Skin of body (tissue), 2 donors: ENCODE results near the gene MORN1. TPM values are rescaled to one million over a fixed set of nuclear protein-coding genes. Genes with fewer than 3 reads are reported as not detected.

Experiments used
- DNase-seq: peaks from one replicate; lab custom pipeline; 2025; lab: John Stamatoyannopoulos, UW
- total RNA-seq: library from RNA; depleted of rRNA; stranded (reverse); fragments of >200 nt; gene quantifications from one replicate; pipeline ENCODE4 v1.2.3, GENCODE V29; 2014

The MORN1 gene
- total RNA-seq, 1 donor from 2014 or later: 10.3 TPM

DNA sequence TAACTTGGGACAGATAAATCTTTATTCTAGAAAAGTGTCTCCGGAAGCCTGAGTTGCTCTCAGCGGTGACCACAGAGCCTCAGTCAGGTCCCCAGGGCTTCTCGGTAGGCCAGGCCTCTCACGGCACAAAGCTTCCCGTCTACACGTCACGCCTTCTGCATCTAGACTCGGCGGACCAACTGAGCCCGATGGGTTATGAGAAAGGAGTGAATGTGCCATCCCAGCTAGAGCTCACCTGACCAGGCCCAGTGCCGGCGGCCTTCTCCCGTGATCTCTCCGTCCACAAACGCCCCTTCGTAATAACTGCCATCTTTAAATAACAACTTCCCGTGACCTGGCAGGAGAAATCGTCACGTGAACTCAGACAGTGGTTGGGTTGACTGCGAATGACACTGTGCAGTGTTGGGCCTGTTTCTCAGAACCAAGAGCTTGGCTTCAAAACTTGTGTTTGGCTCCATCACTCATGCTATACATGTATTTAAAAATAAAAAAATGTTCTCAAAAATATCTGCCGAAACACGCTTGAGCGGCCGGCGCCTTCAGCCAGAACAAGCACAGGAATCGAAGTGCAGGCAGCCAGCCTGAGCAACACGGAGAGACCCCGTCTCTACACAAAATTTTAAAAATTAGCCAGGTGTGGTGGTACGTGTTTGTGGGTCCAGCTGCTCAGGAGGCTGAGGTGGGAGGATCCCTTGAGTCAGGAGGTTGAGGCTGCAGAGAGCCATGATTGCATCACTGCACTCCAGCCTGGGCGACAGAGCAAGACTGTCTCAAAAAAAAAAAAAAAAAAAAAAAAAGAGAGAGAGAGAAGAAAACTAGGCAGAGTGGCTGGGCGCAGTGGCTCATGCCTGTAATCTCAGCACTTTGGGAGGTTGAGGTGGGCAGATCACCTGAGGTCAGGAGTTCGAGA lies 3.1 kb downstream of the MORN1 start:
- no peak for DNase-seq

DNA sequence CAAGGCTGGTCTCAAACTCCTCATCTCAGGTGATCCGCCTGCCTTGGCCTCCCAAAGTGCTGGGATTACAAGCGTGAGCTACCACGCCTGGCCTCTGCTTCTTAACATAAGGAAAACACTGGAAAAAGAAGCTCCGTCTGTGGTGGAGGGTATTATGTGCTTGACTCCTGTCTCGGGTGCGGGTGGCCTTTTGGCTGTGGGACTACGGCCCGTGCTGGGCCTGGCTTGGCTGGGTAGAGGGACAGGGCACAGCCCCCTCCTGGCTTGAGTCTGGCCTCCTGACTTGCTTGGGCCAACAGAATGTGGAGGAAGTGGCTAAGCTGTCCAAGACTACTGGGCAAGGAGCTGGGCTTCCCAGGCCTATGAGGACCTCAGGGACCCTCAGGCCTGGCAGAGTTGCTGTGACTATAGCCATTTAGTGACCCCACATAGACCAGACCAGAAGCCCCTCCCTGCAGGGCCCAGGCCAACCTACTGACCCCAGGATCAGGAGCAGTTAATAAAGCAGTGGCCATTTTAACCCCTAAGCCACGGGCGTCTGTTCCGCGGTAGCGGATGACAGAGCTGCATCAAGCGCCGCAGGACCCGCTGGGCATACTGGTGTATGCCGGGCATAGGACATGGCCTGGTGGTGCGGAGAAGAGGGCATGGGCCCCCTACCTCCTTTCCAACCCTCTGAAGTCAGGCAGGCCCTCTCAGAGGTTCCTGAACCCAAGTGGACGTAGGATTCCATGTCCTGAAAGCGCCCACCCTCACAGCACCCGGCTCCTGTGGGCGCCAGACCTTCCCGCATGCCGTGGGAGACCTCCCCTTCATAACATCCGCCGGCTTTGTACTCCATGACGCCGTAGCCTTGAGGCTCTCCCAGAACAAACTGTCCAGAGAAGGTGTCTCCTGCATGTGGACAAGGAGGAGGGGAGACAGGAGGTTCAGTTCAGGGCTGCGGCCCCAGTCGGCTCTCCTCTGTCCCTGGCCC lies 4.4 kb downstream of the MORN1 start:
- DNase-seq: no peak

DNA sequence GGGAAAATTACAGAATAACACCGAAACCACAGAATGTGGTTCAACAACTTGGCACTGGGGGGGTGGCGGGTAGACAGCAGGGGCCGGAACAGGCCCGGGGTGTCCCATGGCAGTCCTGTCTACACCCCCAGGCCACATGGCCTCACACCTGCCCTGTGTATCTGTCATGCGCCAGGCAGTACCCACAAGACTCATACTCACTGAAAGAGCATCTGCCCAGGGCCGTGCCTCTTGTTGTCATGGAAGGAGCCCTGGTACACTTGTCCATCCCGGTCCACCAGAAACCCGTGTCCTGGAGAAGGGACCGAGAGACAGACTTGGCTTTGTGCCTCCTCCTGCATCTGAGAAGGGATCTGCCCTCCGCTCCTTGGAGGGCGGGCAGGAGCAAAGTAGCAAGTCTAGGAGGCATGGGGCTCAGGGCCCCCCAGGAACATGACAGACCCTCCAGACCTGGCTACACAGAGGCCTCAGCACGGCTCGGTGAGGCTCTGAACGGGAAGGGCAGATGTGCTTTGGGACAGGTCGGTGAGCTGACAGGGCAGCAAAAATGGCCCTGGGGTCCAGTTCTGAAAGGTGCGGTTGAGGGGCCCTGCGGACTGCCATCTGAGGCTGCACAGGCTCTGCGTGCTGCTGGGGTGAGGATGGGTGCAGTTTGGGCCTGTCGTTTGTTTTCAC lies 5.6 kb downstream of the MORN1 start:
- DNase-seq: no peak

DNA sequence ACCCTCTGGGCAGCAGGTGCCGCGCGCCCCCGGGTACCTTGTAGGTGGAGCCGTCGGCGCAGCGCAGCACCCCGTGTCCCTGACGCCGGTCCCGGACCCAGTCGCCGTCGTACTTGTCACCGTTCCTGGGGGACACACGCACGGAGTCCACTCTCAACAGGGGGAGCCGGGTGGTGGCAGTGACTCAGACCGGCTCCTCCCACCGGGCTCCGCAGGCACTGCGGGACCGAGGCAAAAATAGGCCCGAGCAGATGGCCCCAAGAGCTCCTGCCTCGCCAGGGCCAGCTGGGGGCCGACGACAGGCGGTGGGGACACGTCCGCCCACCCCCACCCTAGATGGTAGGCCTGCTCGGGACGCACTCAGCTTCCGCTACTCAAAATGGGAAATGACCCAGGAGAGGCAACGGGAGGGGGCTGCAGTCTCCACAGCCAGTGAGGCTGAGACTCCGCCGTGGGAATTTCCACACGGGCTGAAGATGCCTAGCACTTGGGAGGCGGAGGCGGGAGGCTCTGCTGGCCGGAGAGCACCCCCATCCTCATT lies 6.3 kb downstream of the MORN1 start:
- DNase-seq: no peak

DNA sequence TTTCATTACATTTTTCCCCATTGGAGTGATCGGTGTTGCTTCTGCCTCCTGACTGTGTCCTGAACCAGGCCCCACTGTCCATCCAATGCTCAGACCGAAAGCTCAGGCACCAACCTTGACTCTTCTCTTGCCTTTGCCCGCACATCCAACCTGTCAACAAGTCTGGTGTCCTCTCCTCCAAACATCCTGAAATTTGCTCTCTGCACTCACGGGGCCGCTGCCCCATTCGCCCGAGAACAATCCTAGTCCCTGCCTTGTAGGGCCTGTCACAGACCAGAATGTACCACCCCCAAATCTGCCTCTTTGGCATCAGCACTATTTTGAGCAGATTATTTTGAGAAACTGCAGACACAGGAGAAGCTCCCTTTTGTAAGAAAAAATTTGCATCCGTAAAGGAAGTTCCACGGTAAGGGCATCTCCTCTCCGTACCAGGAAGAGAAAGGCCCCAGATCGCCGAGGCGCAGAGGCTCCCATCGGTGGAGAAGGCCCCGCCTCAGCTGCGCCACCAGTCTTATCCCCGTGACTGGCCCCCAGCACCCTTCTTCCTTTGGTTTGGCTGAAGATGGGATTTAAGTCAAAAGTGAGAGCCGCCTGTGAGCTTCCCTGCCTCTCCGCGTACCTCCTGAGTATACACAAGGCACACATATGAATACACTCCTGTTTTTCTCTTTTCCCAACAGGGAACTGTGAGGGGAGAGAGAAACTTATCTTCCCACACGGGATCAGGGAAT lies 7.1 kb downstream of the MORN1 start:
- DNase-seq: no peak

DNA sequence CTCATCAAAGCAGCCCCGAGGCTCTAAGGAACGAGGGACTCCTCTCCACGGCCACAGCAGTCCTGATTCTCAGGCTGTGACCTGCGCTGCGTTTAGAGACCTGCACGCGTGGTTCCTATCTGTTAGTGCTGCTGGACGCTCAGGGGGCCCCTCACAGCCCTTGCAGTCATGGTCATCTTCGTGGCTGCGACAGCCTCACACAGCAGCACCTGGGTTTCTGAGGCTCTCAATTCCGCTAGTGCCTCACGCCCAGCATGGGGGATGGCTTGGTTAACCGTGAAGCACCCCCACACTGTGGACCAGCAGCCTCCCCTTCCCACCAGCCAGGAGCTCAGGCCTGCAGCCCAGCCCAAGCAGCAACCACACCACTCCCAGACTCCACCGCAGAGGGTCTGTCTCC lies 7.8 kb downstream of the MORN1 start:
- DNase-seq: no peak

DNA sequence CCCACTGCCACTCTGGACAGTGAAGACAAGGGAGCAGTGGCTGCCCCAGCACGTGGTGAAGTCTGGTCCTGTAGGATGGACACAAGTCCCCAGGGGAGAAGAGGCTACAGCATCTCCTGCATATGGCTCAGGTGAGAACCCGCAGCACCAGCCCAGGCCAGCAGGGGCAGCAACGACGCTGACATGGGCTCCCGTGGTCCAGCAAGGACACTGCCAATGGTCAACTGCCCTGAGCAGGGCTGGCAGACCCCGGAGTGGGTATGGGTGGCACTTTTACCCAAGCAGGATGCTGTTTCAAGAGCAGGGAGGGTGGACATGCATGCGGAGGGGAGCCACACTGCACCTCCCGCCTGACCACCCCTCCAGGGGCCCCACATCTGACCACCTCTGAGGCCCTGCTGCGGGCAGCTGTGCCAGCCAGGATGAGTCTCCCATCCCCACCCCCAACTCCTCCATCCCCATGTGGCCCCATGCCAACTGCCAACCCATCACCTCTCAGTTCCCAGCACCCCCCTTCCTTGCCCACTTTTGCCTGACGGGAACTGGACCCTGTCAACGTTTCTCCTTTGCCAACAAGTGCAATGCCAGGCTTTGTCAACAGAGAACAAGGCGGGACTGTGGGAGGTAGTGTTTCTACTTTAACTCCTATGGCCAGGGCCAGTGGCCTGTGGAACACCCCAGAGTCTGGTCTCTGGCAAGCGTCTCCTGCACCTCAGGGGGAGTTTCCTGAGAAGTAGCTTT lies 8.6 kb downstream of the MORN1 start:
- no peak for DNase-seq

DNA sequence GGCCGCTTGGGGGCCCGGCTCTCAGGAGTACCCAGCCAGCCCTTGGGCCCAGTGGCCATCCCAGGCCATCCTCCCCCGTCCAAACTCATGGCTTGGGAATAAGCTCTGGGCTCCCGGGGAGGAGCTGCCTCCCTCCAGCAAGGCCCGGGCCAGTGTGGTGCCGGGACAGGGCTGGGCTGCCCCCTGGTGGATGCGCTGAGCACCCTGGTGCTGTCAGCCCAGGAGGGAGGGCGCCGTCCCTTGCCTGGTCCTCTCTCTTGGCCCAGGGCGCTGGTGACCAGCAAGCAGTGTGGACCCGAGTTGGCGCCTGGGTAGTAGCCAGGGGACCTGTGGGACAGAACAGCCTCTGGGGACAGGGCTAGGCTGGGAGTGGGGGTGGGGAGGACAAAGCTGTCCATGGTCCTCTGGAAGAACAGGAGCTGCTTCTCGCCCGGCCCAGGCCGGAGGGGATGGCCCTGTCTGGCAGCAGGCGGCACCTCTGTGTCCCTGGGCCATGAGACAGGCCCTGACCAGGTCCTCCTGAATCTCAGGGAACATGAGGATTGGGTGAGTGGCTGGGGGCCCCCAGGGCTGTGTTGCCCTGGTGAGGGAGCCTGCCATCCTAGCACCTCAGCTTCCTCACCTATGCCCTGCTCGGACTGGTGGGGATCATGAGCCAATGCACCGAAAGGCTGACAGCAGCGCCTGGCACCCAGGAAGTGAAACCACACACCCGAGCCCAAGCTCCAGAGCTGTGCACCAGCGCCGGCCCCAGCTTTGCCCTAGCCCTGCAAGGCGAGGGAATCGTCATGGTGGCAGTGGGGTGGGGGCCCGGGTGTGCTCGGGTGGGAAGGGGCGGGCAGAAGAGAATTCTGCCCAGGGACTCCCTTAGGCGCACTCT lies 9.4 kb downstream of the MORN1 start:
- peak; percentile 52 for DNase-seq

DNA sequence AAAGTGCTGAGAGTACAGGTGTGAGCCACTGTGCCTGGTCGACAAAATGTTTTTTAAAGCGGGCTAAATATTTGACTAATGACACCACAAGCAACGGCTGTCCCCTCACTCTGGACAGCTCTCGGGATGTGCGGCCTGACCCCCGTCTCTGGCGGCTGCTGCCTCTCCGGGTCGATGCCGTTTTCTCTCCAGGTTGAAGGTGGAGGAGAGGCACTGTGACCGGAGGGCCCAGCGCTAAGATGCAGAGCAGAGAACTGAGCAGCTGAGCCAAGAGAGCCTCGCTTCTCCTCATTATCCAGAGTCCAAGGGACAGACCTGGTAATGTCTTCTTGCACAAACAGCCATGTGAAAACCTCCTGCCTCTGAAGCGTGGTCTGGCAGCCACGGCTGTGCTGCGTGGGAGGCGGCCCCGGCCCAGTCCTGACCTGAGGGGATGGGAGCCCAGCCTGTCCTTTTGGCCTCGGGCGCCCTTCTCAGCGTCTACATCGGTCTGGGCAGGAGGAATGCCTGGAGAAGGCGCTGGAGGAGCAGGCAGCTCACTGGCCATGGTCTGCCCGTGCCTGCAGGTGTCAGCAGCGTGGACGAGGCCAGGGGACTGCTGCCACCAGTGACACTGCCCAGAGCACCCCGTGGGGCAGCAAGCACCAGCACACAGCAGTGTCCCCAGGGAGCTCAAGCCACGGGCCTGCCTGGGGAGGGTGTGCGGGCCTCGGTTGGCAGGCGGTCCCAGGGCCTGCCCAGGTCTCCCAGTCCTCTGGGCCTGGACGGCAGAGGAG lies 10.3 kb downstream of the MORN1 start:
- no peak for DNase-seq

DNA sequence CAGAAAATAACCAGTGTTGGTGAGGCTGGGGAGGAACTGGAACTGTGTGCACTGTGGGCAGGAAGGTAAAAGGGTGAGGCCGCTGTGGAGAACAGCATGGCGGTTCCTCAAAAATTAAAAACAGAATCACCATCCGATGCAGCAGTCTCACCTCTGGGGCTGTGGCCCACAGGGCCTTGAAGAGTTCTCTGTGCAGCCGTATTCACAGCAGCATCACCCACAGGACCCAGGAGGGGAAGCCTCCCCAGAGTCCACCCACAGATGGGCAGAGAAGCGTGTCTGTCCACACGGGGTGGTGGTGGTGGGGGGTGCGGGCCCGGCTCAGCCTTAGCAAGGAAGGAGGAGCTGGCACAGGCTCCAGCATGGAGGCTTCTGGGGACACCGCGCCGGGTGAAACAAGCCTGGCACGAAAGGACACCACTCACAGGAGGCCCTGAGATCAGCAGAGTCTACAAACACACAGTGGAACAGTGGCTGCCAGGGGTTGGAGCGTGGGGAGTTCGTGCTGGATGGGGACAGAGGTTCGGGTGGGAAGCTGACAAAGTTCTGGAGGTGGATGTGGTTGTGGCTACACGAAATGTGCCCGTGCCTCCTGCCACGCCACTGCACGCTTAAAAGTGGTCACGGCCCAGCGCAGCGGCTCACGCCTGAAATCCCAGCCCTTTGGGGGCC lies 11.5 kb downstream of the MORN1 start:
- DNase-seq: no peak

DNA sequence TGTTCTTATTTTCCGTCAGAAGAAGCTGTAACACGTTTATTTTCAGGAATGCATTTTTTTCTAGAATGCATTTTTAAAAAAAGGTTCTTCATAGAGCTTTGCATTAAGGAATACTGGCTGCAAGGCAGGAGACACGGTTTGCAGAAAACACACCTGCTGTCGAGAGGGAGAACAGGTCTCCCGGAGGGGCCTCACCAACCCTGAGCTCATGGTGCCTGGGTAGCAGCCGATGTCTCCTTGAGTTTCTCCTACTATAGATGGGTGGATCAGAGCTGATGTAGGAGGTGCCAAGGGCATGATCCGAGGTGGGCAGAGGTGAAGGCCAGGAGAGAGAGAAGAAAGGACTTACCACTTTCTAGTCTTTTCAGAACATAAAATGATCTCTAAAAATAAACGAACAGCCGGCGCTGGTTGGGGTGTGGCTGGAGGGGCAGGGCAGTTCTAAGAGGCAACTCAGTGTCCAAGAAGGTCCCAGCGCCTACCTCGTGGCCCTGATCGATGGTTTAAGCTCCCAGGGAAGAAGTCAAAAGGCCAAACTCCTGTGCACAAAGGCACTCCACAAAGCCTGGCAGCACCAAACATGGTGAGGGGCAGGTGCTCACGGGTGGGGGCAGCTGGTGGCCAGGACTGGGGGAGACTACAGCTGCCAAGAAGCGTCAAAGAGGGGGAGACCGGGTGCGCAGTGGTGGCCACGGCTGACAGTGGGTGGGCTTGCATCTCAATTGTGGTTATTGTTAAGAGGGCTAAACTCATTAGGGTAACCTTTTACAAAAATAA lies 12.2 kb downstream of the MORN1 start:
- no peak for DNase-seq

DNA sequence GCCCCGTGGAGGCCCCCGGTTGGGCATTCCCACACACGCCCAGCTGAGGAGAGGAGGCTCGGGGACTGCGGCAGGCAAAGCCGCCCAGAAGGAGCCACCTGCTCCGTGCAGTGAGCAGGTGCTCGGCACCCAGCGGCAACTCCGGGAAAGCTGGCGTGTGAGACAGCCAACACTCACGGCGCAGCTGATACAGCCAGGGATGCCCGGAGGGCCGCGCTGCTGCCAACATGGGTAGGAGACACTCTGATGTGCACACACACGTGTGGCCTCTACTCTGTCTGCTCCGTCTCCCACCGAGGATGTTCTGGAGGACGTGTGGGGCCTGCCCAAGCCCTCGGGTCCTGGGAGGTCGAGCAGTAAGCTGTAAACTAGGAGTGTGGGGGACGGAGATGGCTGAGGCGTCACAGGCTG lies 12.9 kb downstream of the MORN1 start:
- DNase-seq: no peak

DNA sequence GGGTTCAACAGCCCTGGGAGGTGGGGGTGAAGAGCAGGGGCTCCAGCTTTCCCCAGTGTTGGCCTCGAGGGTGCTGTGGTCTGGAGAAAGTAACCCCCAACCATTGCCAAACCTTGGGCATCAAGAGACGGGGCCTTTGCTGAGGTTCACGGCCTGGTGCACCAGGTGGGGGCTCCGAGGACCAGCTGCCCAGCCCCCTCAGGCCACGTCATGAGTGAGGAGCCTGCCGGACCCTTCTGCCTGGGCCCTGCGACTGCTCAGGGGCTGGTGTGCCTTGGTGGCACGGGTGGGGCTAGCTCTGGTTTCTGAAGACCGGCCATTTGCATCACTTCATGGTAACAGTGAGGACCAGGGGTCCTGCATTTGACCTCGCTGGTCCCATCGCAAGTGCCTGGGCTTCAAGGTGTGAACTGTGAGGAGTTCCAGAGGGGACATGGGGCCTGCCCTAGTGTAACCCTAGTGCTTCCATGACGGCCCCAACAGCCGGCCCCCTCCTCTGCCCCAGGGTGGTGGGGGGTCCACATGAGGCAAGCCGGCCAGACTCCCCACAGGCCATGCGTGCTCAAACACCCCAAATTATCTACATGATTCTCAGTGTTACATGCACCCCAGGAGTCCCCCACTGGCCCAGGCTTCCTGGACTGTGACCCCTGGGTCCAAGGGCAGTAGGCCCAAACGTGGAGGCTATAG lies 13.5 kb downstream of the MORN1 start:
- no peak for DNase-seq

DNA sequence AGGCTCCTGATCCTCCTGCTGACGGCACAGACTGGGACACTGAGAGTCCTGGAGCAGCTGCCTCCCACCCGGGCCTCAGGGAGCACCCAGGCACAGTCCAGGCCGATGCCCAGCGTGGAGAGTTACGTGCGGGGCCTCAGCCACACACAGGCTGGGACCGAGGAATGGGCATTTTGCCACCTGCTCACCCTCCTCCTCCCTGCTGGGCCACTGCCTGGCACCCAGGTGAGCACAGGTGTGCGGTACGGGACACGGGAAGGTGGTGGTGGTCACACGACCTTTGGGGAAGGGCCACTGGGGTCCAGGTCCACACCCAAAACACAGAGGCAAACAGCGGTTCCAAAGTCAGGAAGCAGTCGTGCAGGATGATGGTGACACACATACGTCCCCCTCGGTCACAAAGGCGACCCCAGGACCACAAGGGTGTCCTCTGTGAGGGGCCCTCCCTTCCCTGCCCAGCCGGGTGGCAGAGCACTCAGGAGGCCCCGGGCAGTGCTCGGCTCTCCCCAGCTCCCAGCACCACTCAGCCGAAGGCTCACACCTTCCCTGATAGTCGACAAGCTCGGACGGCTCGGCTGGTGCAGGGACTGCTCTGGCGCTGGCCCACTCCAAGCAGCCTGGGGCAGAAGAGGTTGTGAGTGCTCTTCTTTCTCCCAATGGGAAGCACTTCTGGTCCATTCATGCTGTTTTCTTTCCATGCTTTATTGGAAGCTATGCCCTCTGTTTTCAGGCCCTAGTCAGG lies 14.3 kb downstream of the MORN1 start:
- DNase-seq: no peak

DNA sequence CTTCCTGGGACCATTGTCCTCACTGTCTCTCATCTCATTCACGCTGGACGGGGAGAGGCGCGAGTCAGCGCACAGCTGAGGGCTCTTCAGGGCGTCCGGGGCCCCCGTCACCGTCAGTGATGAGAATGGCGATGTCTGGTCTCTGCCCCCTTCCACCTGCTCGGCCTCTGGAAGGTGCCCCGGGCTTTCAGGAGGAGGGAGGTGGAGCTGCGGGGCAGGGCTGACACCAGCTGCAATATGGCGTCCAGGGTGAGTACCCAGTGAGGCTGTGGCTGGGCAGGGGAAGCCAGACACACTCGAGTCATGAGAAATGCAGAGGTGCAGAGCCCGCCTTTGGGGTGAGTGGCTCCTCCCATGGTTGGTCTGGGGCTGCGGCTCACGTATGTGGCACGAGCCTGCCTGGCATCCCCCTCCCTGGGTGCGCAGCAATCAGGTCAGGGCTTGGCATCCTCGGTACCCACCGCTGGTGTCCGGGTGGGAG lies 15.1 kb downstream of the MORN1 start:
- no peak for DNase-seq
